ENCODE data around the gene ACIN1.

The ACIN1 gene

GRCh38 chr14:23056956-23057756 lies 37.8 kb downstream of the ACIN1 start, which contains the start of gene CDH24:
TSS of gene CDH24 (minus strand) at chr14:23057520. CDS start at chr14:23055733, 1,787 bp downstream.
- TF ChIP-seq EGR1 (IDR thresholded peaks at IDR 0.05) (peak; percentile 27; the same call in 1 of the 2 replicates), USF1 (IDR thresholded peaks at IDR 0.05) (no peak)

GRCh38 chr14:23056145-23056955 lies 38.6 kb downstream of the ACIN1 start:
- peak; percentile 37 for TF ChIP-seq RAD21 (IDR thresholded peaks at IDR 0.05; ENCODE audit: low read depth)
- TF ChIP-seq USF1 (IDR thresholded peaks at IDR 0.05) = no peak

DNA sequence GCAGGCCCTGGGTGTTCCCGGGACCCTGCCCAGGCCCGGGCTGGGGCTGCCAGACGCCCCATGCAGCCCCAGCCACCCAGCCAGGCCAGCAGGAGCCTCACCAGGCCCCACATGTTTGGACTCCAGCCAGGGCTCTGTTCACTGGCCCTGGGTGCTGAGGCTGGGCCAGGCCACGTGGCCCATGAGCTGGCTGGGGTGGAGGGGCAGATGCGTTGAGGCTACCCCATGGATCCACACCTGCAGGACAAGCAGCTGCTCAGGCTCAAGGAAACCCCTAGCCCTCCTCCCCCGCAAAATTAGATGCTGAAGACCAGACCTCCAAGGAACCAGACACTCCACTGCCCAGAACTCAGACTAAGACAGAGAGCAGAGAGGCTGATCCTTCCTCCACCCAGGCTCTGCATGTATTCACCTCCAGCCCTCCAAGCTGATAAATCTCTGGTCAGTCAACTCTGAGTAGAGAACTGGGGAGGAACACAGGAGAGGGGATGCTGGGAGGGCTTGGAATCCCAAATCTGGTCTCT lies 39.3 kb downstream of the ACIN1 start:
- TF ChIP-seq NFIC (IDR thresholded peaks at IDR 0.05) = peak; percentile 50
- TF ChIP-seq ZBTB7A (IDR thresholded peaks at IDR 0.05; ENCODE audit: low read depth) = 0 out of 2 replicates have a peak, but pooled peaks have one; percentile 14
- TF ChIP-seq MAX (IDR thresholded peaks at IDR 0.05) = peak; percentile 79
- TF ChIP-seq YY1 (IDR thresholded peaks at IDR 0.05; ENCODE audit: low read depth) = no peak
- peak; percentile 48; the same call in 1 of the 2 replicates for TF ChIP-seq REST (IDR thresholded peaks at IDR 0.05; ENCODE audit: low read depth)
- peak; percentile 80 for TF ChIP-seq USF1 (IDR thresholded peaks at IDR 0.05)

DNA sequence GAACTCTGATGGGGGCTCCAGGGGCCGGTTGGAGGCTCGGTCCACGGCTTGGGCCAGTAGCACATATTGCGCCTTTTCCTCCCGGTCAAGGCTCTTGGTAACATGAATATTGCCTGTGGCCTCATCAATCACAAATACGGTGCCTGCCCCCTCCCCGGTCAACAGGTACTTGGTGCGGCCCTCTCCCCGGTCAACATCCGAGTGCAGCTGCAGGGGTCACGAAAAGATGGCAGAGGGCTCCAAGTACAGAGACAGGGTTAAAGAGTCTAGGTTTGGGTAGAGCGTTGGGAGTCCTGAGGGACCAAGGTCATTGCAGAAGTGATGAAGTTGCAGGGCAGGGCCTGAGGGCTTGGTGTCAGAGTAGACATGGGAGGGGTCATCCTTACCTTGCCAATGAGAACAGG lies 39.8 kb downstream of the ACIN1 start:
- no peak for TF ChIP-seq CREB1 (IDR thresholded peaks at IDR 0.05; ENCODE audit: low read depth)

GRCh38 chr14:23054000-23054811 lies 40.7 kb downstream of the ACIN1 start:
- no peak for TF ChIP-seq FOXM1 (IDR thresholded peaks at IDR 0.05; ENCODE audit: borderline replicate concordance, low read depth)
- TF ChIP-seq USF1 (IDR thresholded peaks at IDR 0.05) = no peak
- TF ChIP-seq REST (IDR thresholded peaks at IDR 0.05; ENCODE audit: low read depth) = no peak
- TF ChIP-seq RAD21 (IDR thresholded peaks at IDR 0.05; ENCODE audit: low read depth) = peak; percentile 26; the same call in 1 of the 2 replicates
- no peak for TF ChIP-seq TEAD4 (IDR thresholded peaks at IDR 0.05)
- no peak for TF ChIP-seq CREB1 (IDR thresholded peaks at IDR 0.05; ENCODE audit: low read depth)

GRCh38 chr14:23053426-23053825 lies 41.5 kb downstream of the ACIN1 start:
- TF ChIP-seq TCF12 (IDR thresholded peaks at IDR 0.05; ENCODE audit: low read depth) (no peak), TEAD4 (IDR thresholded peaks at IDR 0.05) (no peak), REST (IDR thresholded peaks at IDR 0.05; ENCODE audit: low read depth) (no peak), NFIC (IDR thresholded peaks at IDR 0.05) (no peak), FOXM1 (IDR thresholded peaks at IDR 0.05; ENCODE audit: borderline replicate concordance, low read depth) (no peak), CREB1 (IDR thresholded peaks at IDR 0.05; ENCODE audit: low read depth) (no peak), RAD21 (IDR thresholded peaks at IDR 0.05; ENCODE audit: low read depth) (no peak), ZBTB7A (IDR thresholded peaks at IDR 0.05; ENCODE audit: low read depth) (no peak), MAX (IDR thresholded peaks at IDR 0.05) (no peak), CEBPB (IDR thresholded peaks at IDR 0.05) (no peak), EGR1 (IDR thresholded peaks at IDR 0.05) (no peak)

Measured in Ishikawa (cell line).